ENCODE results near the gene SEPTIN12.

SEPTIN12 gene

DNA sequence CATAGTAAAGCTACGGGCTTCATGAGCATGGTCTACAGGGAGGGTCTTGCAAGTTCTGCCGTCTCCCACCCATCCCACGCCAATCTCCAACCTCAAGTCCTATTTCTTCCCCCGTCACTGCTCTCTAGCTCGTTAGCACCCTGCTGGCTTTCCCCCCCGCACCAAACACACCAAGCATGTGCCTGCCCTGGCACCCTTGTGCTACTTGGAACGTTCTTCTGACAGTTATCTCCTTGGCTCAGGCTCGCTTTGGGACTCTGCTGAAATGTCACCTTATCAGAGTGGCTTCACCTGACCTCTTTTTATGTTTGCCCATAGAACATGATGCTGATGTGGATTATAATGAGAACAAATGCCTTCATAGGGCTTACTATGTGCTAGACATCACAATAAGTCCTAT is 37.1 kb upstream of the SEPTIN12 start:
- Histone ChIP-seq H4K20me1 (ENCODE audit: insufficient read depth, low read length) (no peaks in the 10 kb centered on the region), H3K4me1 (ENCODE audit: low read length) (no peaks in the 10 kb centered on the region), H3K27ac (ENCODE audit: low read length) (no peak overlapping the region), H3K9me3 (replicated peaks; ENCODE audit: insufficient read depth, low read length) (no peaks in the 10 kb centered on the region), H3K36me3 (replicated peaks; ENCODE audit: insufficient read depth, low read length) (peaks cover 18% of the 10 kb centered on the region), H3K4me2 (ENCODE audit: low read depth, low read length) (no peak overlapping the region), H3F3A (ENCODE audit: insufficient read depth, low read length) (no peaks in the 10 kb centered on the region), H3K9me2 (replicated peaks; ENCODE audit: insufficient read depth, low read length) (no peaks in the 10 kb centered on the region), H3K9ac (ENCODE audit: low read length) (no peak overlapping the region), H3K27me3 (replicated peaks; ENCODE audit: insufficient read depth, low read length) (no peaks in the 10 kb centered on the region), H2AFZ (ENCODE audit: low read length) (no peak overlapping the region), H3K4me3 (ENCODE audit: low read length) (no peak overlapping the region), H3K79me2 (ENCODE audit: low read length) (0 out of 2 replicates have a peak, but pooled peaks cover 8% of the 10 kb centered on the region)
- no peak for DNase-seq
- TF ChIP-seq EZH2 (optimal IDR thresholded peaks at IDR 0.05; ENCODE audit: low read depth, low read length) (no peak), EZH2phosphoT487 (IDR thresholded peaks at IDR 0.05; ENCODE audit: low read length) (no peak)
- TF ChIP-seq, protein P1, sequence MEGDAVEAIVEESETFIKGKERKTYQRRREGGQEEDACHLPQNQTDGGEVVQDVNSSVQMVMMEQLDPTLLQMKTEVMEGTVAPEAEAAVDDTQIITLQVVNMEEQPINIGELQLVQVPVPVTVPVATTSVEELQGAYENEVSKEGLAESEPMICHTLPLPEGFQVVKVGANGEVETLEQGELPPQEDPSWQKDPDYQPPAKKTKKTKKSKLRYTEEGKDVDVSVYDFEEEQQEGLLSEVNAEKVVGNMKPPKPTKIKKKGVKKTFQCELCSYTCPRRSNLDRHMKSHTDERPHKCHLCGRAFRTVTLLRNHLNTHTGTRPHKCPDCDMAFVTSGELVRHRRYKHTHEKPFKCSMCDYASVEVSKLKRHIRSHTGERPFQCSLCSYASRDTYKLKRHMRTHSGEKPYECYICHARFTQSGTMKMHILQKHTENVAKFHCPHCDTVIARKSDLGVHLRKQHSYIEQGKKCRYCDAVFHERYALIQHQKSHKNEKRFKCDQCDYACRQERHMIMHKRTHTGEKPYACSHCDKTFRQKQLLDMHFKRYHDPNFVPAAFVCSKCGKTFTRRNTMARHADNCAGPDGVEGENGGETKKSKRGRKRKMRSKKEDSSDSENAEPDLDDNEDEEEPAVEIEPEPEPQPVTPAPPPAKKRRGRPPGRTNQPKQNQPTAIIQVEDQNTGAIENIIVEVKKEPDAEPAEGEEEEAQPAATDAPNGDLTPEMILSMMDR (IDR thresholded peaks at IDR 0.05; ENCODE audit: low read length), result no peak

DNA sequence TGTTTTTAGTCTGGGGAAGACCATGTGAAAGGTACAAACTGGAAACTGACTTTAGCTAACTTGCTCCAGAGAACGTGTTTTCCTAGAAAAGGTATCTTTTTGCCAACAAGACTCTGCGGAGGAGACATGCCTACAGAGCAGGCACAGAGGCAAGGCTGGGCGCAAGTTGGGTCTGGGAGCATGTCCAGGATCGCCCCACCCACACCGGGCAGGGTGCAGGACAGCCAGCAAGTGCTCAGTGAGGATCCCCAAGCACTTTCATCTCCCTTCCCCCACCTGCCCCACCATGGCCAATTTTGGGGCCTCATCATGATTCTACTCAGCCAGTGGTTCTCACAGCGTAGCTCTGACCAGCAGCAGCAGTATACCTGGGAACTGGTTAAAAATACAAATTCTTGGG is 32.5 kb upstream of the SEPTIN12 start:
- no peak overlapping the region for H3K4me2 ChIP-seq (ENCODE audit: low read depth, low read length)
- no peaks in the 10 kb centered on the region for H3K4me1 ChIP-seq (ENCODE audit: low read length)
- no peaks in the 10 kb centered on the region for H3F3A ChIP-seq (ENCODE audit: insufficient read depth, low read length)
- peaks cover 14% of the 10 kb centered on the region for H3K36me3 ChIP-seq (replicated peaks; ENCODE audit: insufficient read depth, low read length)
- H3K27me3 ChIP-seq (replicated peaks; ENCODE audit: insufficient read depth, low read length), result no peaks in the 10 kb centered on the region
- no peak overlapping the region for H3K9ac ChIP-seq (ENCODE audit: low read length)
- no peaks in the 10 kb centered on the region for H3K9me2 ChIP-seq (replicated peaks; ENCODE audit: insufficient read depth, low read length)
- no peak overlapping the region for H3K27ac ChIP-seq (ENCODE audit: low read length)
- no peak overlapping the region for H3K4me3 ChIP-seq (ENCODE audit: low read length)
- no peak for DNase-seq
- H4K20me1 ChIP-seq (ENCODE audit: insufficient read depth, low read length), result no peaks in the 10 kb centered on the region
- no peak overlapping the region for H2AFZ ChIP-seq (ENCODE audit: low read length)
- no peaks in the 10 kb centered on the region for H3K79me2 ChIP-seq (ENCODE audit: low read length)
- H3K9me3 ChIP-seq (replicated peaks; ENCODE audit: insufficient read depth, low read length), result no peaks in the 10 kb centered on the region
- TF ChIP-seq, protein P1 (IDR thresholded peaks at IDR 0.05; ENCODE audit: low read length), result no peak
- TF ChIP-seq EZH2phosphoT487 (IDR thresholded peaks at IDR 0.05; ENCODE audit: low read length) (no peak), EZH2 (optimal IDR thresholded peaks at IDR 0.05; ENCODE audit: low read depth, low read length) (no peak)

DNA sequence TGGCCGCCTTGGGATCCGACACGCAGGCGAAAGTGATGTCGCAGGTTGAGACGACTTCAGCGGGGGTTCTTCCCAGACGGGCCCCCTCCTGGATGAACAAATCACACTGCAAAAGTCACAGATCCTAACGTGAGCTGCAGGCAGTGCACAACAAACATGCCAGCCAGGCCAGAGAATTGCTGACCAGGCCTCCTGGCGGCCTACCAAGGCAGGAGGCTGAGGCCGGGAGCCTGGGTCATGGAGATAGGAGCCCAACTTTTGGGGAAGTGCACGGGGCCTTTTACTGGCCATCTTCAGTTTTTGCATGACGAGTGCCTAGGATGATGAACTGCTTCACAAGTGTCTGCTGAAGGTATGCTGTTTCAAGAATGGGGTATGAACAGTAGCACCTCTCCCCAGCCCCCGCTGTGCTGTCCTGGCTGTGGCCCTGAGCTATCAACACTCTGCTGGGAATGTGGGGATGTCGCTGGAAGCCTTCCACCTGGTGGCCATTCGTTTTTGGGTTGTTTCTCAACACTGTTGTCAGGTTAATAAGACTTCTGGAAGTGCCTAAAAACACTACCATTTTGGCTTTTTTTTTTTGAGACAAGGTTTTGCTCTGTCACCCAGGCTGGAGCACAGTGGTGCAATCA is 26.5 kb upstream of the SEPTIN12 start:
- Histone ChIP-seq H3K27me3 (replicated peaks; ENCODE audit: insufficient read depth, low read length) (no peaks in the 10 kb centered on the region), H3K9ac (ENCODE audit: low read length) (no peak overlapping the region), H3K9me3 (replicated peaks; ENCODE audit: insufficient read depth, low read length) (no peaks in the 10 kb centered on the region), H3K4me1 (ENCODE audit: low read length) (no peaks in the 10 kb centered on the region), H3K79me2 (ENCODE audit: low read length) (no peaks in the 10 kb centered on the region), H3K36me3 (replicated peaks; ENCODE audit: insufficient read depth, low read length) (no peaks in the 10 kb centered on the region), H3K9me2 (replicated peaks; ENCODE audit: insufficient read depth, low read length) (no peaks in the 10 kb centered on the region), H4K20me1 (ENCODE audit: insufficient read depth, low read length) (no peaks in the 10 kb centered on the region), H3F3A (ENCODE audit: insufficient read depth, low read length) (peaks cover 3% of the 10 kb centered on the region; the same call in 1 of the 2 replicates), H2AFZ (ENCODE audit: low read length) (no peak overlapping the region), H3K27ac (ENCODE audit: low read length) (no peak overlapping the region), H3K4me2 (ENCODE audit: low read depth, low read length) (no peak overlapping the region), H3K4me3 (ENCODE audit: low read length) (no peak overlapping the region)
- TF ChIP-seq EZH2 (optimal IDR thresholded peaks at IDR 0.05; ENCODE audit: low read depth, low read length) (no peak), EZH2phosphoT487 (IDR thresholded peaks at IDR 0.05; ENCODE audit: low read length) (no peak)
- TF ChIP-seq, protein P1 (IDR thresholded peaks at IDR 0.05; ENCODE audit: low read length), result no peak
- no peak for DNase-seq

All from MM.1S (cell line).